HL-60 (cell line): Measurements from ENCODE around the gene FMNL3.

ENCODE experiments used
- DNase-seq, 2 experiments: peaks; one replicate each; pipeline ENCODE4 v3.0.0-alpha.2; 2010 to 2020; ENCODE audit warnings: low read depth in 1 of 2, low spot score in 1 of 2
- H3K27ac ChIP-seq: fragments of 250-450 bp; sonication (Bioruptor Pico); replicated peaks from 2 replicates; pipeline ENCODE4 v1.5.1; 2020; ENCODE audit warnings: mild to moderate bottlenecking, moderate library complexity
- H3K27me3 ChIP-seq: fragments of 250-450 bp; sonication (Bioruptor Pico); 2 replicates; pipeline ENCODE4 v1.5.1; 2021; ENCODE audit warnings: mild to moderate bottlenecking, moderate library complexity; ENCODE audit not compliant: insufficient read depth, poor library complexity, severe bottlenecking
- H3K4me3 ChIP-seq: replicated peaks from 2 replicates; pipeline ENCODE4 v1.5.1; 2011; ENCODE audit warnings: mild to moderate bottlenecking, control low read depth, low read length; ENCODE audit not compliant: insufficient read depth
- GABPA ChIP-seq: IDR thresholded peaks from 2 replicates; pipeline ENCODE4 v1.6.1; 2012; ENCODE audit warnings: low read depth
- POLR2AphosphoS5 ChIP-seq: IDR thresholded peaks from 2 replicates; pipeline ENCODE4 v1.6.1; 2012; ENCODE audit warnings: low read depth
- REST ChIP-seq: IDR thresholded peaks from 2 replicates; pipeline ENCODE4 v1.6.1; 2012; ENCODE audit warnings: low read depth; ENCODE audit not compliant: insufficient replicate concordance
- SPI1 ChIP-seq: IDR thresholded peaks from 2 replicates; pipeline ENCODE4 v1.6.1; 2012; ENCODE audit warnings: low read depth, mild to moderate bottlenecking, borderline replicate concordance
- TF ChIP-seq, protein P1 (sequence below): IDR thresholded peaks from one replicate; pipeline ENCODE4 v1.5.1; 2011; ENCODE audit warnings: low read length, control low read depth, inconsistent platforms; ENCODE audit not compliant: insufficient read depth

FMNL3 gene

GRCh38 chr12:49604856-49605255 is 102.3 kb downstream of the FMNL3 start:
- Histone ChIP-seq H3K27me3 (no peaks in the 10 kb centered on the region), H3K4me3 (no peak overlapping the region), H3K27ac (no peak overlapping the region)
- no peak for DNase-seq
- TF ChIP-seq GABPA, result no peak
- TF ChIP-seq SPI1, result no peak
- TF ChIP-seq REST, result no peak
- TF ChIP-seq, protein P1, sequence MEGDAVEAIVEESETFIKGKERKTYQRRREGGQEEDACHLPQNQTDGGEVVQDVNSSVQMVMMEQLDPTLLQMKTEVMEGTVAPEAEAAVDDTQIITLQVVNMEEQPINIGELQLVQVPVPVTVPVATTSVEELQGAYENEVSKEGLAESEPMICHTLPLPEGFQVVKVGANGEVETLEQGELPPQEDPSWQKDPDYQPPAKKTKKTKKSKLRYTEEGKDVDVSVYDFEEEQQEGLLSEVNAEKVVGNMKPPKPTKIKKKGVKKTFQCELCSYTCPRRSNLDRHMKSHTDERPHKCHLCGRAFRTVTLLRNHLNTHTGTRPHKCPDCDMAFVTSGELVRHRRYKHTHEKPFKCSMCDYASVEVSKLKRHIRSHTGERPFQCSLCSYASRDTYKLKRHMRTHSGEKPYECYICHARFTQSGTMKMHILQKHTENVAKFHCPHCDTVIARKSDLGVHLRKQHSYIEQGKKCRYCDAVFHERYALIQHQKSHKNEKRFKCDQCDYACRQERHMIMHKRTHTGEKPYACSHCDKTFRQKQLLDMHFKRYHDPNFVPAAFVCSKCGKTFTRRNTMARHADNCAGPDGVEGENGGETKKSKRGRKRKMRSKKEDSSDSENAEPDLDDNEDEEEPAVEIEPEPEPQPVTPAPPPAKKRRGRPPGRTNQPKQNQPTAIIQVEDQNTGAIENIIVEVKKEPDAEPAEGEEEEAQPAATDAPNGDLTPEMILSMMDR, result no peak
- TF ChIP-seq POLR2AphosphoS5, result no peak

DNA sequence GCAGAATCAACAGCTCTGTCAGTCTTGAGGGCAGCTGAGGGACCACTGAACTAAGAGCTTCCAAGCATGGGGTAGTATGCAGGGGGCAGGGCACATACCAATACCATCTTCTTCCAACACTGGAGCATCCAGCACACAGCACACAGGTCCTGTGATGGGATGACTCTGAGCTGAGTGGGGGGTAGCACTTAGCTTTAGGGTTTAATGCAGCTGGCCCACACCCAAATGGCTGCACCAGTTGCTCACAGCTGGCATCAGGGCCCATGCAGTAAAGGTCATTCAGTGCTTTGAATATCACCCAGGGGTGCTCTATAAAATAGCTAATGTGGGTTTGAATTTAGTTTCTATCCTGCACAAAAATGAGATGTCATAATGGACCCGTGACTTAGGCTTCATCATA is 103.5 kb downstream of the FMNL3 start:
- no peak overlapping the region for H3K27ac ChIP-seq
- no peak for TF ChIP-seq REST
- no peak overlapping the region for H3K4me3 ChIP-seq
- DNase-seq, result no peak
- no peaks in the 10 kb centered on the region for H3K27me3 ChIP-seq

DNA sequence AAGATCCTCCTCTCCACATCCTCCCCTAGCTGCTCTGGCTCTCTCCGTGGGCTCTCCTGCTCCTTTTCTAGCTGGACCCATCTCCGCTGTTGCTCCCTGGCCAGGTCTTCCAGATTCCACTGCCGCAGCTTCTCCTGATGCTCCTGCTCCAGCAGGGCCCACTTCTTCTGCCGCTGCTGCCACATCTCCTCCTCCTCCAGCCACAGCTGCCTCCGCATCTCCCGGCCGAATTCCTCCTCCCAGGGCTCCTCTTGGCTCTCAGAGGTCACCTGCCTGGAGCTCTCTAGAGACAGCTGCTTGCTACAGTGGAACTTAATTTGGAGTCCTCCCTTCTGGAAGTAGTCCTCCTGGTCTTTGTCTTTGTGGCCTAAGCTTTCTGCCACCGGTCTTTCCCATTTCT is 107.2 kb downstream of the FMNL3 start:
- no peak for DNase-seq

More for the DNA sequence above, 107.2 kb downstream of the FMNL3 start:
- Histone ChIP-seq H3K27ac (no peak overlapping the region), H3K27me3 (no peaks in the 10 kb centered on the region), H3K4me3 (no peak overlapping the region)
- TF ChIP-seq SPI1 (no peak), POLR2AphosphoS5 (no peak), REST (no peak), GABPA (no peak)
- TF ChIP-seq, protein P1, result no peak
